Left lobe of liver (tissue), 2 donors: ENCODE results near the gene LNPEP. TPM values are rescaled to one million over a fixed set of nuclear protein-coding genes. Genes with fewer than 3 reads are reported as not detected.
"Not testable (repeated sequence)": the region's sequence is repeated elsewhere in the genome, so short reads cannot be mapped to it uniquely, and the experiment has no call there.

Experiments used
- ATAC-seq: fragments of 200-7000 bp; cut with Tn5 transposase; one replicate; pipeline ENCODE4 v1.9.1; 2020; ENCODE audit warnings: mild to moderate bottlenecking, moderate library complexity
- DNase-seq: peaks from one replicate; pipeline ENCODE4 v3.0.0-alpha.2; 2020; ENCODE audit warnings: low spot score
- total RNA-seq: library from RNA; stranded (reverse); gene quantifications from one replicate; pipeline ENCODE4 v1.2.1, GENCODE V29; 2021
- donor health status: DM: no; HTN: no; CAD: no; lungs with moderate emphysema.
- donor health status: DM: no; HTN: yes; CAD: no.

The LNPEP gene
- total RNA-seq, 1 donor from 2014 or later, result 8.4 TPM

GRCh38 chr5:96928931-96929708, 6.8 kb upstream of the LNPEP start:
- DNase-seq, result no peak
- ATAC-seq, result no peak

GRCh38 chr5:96930058-96930457, 5.8 kb upstream of the LNPEP start:
- no peak for ATAC-seq
- no peak for DNase-seq

DNA sequence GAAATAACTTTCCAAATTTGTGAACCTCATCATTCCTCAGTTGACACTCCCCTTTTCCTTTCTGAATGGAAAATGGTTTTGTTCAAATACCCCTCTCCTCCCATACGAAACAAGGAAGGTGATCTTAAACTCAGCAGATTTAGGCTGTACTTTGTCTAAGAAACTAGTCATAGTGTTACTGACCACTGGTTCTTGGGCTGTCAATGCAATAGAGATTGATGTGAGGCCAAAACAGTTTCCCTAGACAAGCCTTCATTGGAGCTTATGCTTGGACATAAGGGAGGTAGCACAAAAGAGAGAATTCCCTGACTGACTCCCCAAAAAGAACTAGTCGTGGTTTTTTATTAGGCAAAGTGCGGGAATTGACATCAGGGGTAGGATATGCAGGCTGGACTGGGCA, 5.3 kb upstream of the LNPEP start:
- no peak for ATAC-seq
- no peak for DNase-seq

GRCh38 chr5:96931037-96931436, 4.8 kb upstream of the LNPEP start:
- not testable (repeated sequence) for DNase-seq, ATAC-seq

DNA sequence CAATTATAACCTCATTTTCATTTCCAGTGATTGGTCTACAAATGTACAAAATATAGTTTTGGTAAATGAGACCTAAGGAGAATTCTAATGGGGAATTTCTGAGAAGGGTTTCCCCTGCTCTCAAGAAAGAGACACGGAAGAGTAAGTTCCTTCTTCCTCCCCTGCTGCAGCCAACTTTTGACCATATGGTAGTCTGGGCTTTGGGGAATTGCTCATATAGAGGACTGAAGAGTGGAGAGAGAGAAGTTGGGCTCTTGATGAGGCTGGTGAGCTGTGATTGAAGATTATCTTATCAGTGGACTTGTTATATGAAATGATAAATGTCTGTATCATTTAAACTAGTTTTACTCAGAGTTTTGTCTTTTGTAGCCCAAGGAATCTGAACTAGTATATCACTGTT, 4.3 kb upstream of the LNPEP start:
- DNase-seq, result no peak
- ATAC-seq, result no peak

DNA sequence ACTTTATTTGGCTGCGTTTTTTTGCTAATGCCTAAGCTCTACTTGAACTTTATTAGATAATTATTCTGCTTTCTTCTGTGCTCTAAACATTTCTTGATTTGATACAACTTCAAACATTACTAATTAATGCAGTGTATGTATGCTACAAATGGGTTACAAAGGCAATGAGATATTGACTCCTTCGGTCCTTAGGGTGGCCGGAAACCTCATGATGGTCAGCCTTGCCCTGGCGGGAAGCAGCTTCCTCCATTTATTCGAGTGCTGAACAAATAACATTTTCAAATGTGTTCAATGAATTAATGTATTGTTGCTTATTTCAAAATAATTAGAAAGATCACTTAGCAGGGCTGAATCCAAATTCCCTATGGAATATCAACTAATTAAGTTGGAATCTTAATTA, 3.9 kb upstream of the LNPEP start:
- ATAC-seq, result no peak

GRCh38 chr5:96933764-96934707, 1.8 kb upstream of the LNPEP start:
- DNase-seq (no peak), ATAC-seq (no peak)

More for the DNA sequence above, 3.9 kb upstream of the LNPEP start:
- DNase-seq, result no peak

DNA sequence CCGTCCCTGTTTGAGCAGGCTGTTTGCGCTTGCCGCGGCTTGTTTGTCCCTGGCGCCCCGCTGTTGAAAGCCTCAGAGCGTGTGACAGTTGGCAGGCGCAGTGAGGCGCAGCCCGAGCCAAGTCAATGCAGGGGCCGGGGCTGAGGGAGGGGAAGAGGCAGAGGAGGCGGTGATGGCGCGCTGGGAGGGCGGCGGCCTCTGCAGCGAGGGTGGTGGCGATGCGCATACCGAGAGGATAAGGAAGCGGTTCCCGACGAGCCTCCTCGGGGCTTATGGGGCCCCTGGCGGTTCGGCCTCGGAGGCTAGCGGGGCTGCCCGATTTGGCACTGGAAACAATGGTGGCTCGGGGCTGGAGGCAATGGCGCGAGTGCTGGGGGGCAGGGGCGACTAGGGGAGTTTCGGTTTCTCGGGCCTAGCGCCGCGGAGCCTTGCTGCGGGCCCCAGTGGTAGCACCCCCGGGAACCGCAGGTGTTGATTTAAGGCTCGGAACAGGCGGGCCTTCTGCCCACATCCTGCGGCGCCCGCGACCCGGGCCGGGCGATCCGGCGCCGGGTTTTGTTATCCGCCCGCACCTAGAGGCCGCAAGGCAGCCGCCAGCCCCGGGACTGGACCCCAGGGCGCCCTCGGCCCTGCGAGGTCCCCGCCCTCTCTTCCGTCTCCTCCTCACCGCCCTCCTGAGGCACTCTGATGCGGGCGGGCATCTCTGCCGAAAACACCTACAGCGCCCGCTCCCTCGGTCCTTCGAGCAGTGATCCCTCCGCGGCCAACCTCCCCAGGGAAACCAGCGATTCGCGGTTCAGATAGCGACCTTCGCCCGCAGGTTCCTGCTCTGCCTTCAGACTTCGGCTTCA, 947 bp upstream of the LNPEP start:
- DNase-seq, result peak; percentile 97
- peak; percentile 81 for ATAC-seq

- ATAC-seq (peak; percentile 2), DNase-seq (peak; percentile 54)
Observed at GRCh38 chr5:96936431-96937320, 796 bp downstream of the LNPEP start.

DNA sequence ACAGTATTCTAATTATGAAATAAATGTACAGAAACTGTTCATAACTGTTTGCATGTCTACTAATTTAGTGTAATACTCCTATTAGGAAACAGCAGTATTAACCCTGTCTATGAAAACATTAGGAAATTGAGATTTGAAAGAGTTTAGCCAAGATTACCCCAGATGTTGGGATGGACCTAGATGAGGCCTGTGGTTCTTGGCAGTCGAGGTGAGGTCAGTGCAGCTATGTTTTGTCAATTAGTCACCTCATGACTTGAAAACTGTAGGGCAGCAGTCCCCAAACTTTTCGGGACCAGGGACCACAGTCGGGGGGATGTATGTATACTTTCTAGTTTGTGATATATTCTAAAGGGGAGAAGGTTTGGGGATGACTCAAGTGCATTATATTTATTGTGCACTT, 4.7 kb downstream of the LNPEP start:
- ATAC-seq (no peak), DNase-seq (no peak)

- DNase-seq (no peak), ATAC-seq (no peak)
Observed at GRCh38 chr5:96941140-96941539, 5.3 kb downstream of the LNPEP start.

DNA sequence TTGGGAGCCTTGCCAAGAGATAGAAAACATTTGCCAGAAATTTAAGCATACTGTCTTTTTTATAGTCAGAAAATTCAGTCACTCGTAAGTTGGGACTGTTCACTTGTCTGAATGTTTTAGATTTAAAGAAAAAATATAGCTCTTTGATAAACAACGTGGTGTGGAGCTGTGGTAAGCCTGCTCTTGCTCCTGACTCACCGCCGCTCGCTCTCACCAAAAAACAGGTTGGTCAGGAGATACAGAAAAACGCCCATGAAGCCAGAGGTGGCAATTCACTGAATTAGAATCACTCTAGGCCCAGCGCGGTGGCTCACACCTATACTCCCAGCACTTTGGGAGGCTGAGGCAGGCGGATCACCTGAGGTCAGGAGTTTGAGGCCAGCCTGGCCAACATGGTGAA, 6.2 kb downstream of the LNPEP start:
- DNase-seq (no peak), ATAC-seq (no peak)

DNA sequence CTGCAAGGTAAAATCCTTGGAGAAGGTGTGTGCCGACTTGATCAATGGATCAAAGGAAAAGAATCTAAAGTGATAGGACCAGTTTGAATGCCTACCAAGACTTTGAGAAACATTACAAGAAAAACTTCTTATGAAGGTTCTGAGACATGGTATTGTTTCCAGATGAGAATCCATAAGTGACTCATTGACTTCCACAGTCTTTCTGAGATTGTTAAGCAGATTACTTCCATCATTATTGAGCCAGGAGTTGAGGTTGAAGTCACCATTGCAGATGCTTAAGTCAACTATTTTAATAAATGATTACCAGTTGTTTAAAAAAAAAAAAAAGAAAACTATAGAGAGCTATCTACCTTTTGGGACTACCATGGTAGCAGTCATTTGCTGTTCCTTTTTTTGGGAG, 7.0 kb downstream of the LNPEP start:
- ATAC-seq (no peak), DNase-seq (no peak)

DNA sequence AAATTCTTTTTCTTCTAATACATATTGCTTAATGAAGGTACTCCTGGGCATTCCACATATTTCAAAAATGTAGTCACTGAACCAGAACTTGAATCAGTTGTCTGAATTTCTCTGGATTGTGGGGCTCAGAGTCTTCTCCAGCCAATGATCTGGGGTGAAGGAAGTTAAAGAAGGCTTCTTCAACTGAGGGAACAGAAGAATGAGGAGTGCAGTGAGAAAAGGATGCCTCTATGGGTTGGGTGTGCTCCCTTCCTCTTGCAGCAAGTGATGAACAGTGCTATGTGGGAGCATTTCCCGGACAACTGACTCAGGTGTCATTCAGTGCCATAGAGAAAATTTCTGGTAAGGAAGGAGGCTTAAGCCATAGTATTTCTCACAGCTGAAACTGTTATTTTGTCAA, 7.9 kb downstream of the LNPEP start:
- DNase-seq, result no peak
- no peak for ATAC-seq

DNA sequence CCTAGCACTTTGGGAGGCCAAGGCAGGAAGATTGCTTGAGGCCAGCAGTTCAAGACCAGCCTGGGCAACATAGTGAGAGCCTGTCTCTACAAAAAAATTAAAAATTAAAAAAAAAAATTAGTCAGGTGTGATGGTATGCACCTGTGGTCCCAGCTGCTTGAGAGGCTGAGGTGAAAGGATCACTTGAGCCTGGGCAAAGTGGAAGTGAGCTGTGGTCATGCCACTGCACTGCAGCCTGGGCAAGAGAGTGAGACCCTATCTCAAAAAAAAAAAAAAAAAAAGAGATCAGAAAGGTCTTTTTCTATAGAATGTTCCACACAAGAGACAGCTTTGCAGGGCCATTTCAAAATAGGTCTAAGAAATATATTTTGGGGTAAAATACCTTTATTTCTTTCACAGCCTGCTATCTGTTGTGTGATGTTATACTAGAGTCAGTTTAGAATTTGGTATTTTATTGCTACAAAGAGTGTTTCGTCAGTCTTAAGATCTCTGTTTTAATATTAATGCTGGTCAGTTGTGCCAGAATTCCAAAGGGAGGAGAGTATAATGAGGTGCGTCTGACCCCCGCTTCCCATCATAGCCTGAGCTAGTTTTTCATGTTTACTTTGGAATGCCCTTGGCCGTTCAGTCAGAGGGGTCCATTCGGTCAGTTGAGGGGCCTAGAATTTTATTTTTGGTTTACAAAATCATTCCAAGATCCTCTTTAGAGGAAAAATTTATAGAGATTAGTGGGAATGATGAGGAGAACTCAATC, 9.4 kb downstream of the LNPEP start:
- DNase-seq (no peak), ATAC-seq (no peak)

- ATAC-seq (no peak), DNase-seq (no peak)
Observed at GRCh38 chr5:96946381-96946780, 10.5 kb downstream of the LNPEP start.

GRCh38 chr5:96952118-96952750, 16.4 kb downstream of the LNPEP start:
- ATAC-seq, result no peak
- DNase-seq, result no peak

- ATAC-seq (no peak), DNase-seq (no peak)
Observed at GRCh38 chr5:96952974-96953730, 17.3 kb downstream of the LNPEP start.
